Measurements from ENCODE around the gene MOBP.

GRCh38 chr3:39521456-39521855 lies 54.0 kb downstream of the MOBP start:
- no peak for TF ChIP-seq CTCF (IDR thresholded peaks at IDR 0.05)
- no peak for TF ChIP-seq POLR2A (IDR thresholded peaks at IDR 0.05)

Data from adrenal gland (tissue), 5 donors.